CD4-positive, alpha-beta T cell (primary cell): Measurements from ENCODE around the gene PPM1F. TPM values are rescaled to one million over a fixed set of nuclear protein-coding genes. Genes with fewer than 3 reads are reported as not detected.

Experiments used
- ATAC-seq: fragments of 200-7000 bp; cut with Tn5 transposase; one replicate; pipeline ENCODE4 v1.10.0; 2022; ENCODE audit warnings: mild to moderate bottlenecking; ENCODE audit not compliant: poor library complexity
- CTCF ChIA-PET: fragments of 350-600 bp; sonication (Branson Sonifier 250); formaldehyde crosslinking; loops from one replicate; lab custom pipeline; 2021; ENCODE audit warnings: antibody characterized with exemption, inconsistent platforms; lab: Charles Lee
- POLR2A ChIA-PET: fragments of 350-600 bp; sonication (Branson Sonifier 250); formaldehyde crosslinking; loops from one replicate; lab custom pipeline; 2021; ENCODE audit warnings: antibody characterized with exemption, inconsistent platforms; lab: Charles Lee
- DNase-seq, 14 experiments: peaks; one replicate each; pipeline ENCODE4 v3.0.0-alpha.2; 2013 to 2020; ENCODE audit warnings: mixed read lengths in 2 of 14
- H3K27ac ChIP-seq, 2 donors: one replicate each; pipeline versions ENCODE4 v1.5.1 to v1.7.0; 2013; ENCODE audit warnings: low read length in 2 of 2, low read depth in 1 of 2, mild to moderate bottlenecking in 1 of 2
- H3K27me3 ChIP-seq, 2 experiments: 1 replicate in 1 of 2; 2 replicates in 1 of 2; pipeline versions ENCODE4 v1.6.1 to v1.7.0; 2013; ENCODE audit warnings: low read length in 2 of 2, control low read depth in 1 of 2, mild to moderate bottlenecking in 1 of 2, moderate library complexity in 1 of 2; ENCODE audit not compliant: insufficient read depth in 2 of 2, control insufficient read depth in 1 of 2
- H3K36me3 ChIP-seq: one replicate; pipeline ENCODE4 v1.6.1; 2013; ENCODE audit warnings: low read length, control low read depth; ENCODE audit not compliant: insufficient read depth
- H3K4me1 ChIP-seq: one replicate; pipeline ENCODE4 v1.6.1; 2013; ENCODE audit warnings: low read length, control low read depth; ENCODE audit not compliant: insufficient read depth
- H3K4me3 ChIP-seq: one replicate; pipeline ENCODE4 v1.5.1; 2013; ENCODE audit warnings: mild to moderate bottlenecking, low read length, moderate library complexity
- H3K9me3 ChIP-seq, 2 experiments: 1 replicate in 1 of 2; 2 replicates in 1 of 2; pipeline versions ENCODE4 v1.6.1 to v1.7.0; 2013; ENCODE audit warnings: low read length in 2 of 2, mild to moderate bottlenecking in 2 of 2, control low read depth in 1 of 2, moderate library complexity in 1 of 2; ENCODE audit not compliant: control insufficient read depth in 1 of 2, insufficient read depth in 1 of 2
- H3K27ac Mint-ChIP-seq: one replicate; pipeline ENCODE4 v1.8.0; 2020; ENCODE audit warnings: mixed read lengths
- H3K27me3 Mint-ChIP-seq: one replicate; pipeline ENCODE4 v1.8.0; 2021; ENCODE audit warnings: mixed read lengths
- H3K36me3 Mint-ChIP-seq: one replicate; pipeline ENCODE4 v1.8.0; 2021; ENCODE audit warnings: low read depth, mixed read lengths
- H3K4me1 Mint-ChIP-seq: one replicate; pipeline ENCODE4 v1.8.0; 2021; ENCODE audit warnings: low read depth, mixed read lengths
- H3K4me3 Mint-ChIP-seq: one replicate; pipeline ENCODE4 v1.8.0; 2020; ENCODE audit warnings: mild to moderate bottlenecking, mixed read lengths
- H3K9me3 Mint-ChIP-seq: one replicate; pipeline ENCODE4 v1.8.0; 2020; ENCODE audit warnings: mixed read lengths
- CTCF ChIP-seq: fragments of 200-600 bp; IDR thresholded peaks from one replicate; pipeline ENCODE4 v1.8.0; 2022; ENCODE audit warnings: antibody characterized with exemption, mild to moderate bottlenecking
- intact Hi-C, 2 experiments: fragments of 100-400 bp; cut with DNase I in 1 of 2; cut with micrococcal nuclease in 1 of 2; formaldehyde crosslinking; loops; one replicate each; pipeline versions ENCODE4 v1.15.1 to v1.9.0; 2023 to 2025; cut with DNase I, micrococcal nuclease
- total RNA-seq, 174 experiments: library from RNA in 2 of 174; stranded (reverse) in 2 of 174; gene quantifications; one replicate each; pipeline ENCODE4 v1.2.3 and lab custom pipeline; 2021 to 2026

Gene PPM1F
- total RNA-seq, 2 experiments from 2014 or later = 18.0 to 18.3 TPM

GRCh38 chr22:21974058-21974649 is 21.5 kb upstream of the PPM1F start:
- DNase-seq = no peak

GRCh38 chr22:21972806-21973205 is 20.2 kb upstream of the PPM1F start:
- peaks cover 4% of the 10 kb centered on the region for H3K4me1 ChIP-seq
- no peak for TF ChIP-seq CTCF
- Mint-ChIP-seq H3K27ac (no peak overlapping the region), H3K9me3 (no peaks in the 10 kb centered on the region), H3K4me3 (no peak overlapping the region), H3K36me3 (peaks cover 70% of the 10 kb centered on the region), H3K4me1 (peaks cover 10% of the 10 kb centered on the region), H3K27me3 (no peaks in the 10 kb centered on the region)
- CTCF ChIA-PET = interaction anchor here (0.9 to 1.4 kb wide), 5 partner anchors 10 to 198 kb away, joined by 3 to 17 read pairs (median 5); partner anchors contain the start of genes PPM1F and TOP3B
- no peak overlapping the region for H3K27ac ChIP-seq
- intact Hi-C loops = no loop called here
- no peak for ATAC-seq
- no peak overlapping the region for H3K4me3 ChIP-seq
- H3K27me3 ChIP-seq = no peaks in the 10 kb centered on the region
- peaks cover 77% of the 10 kb centered on the region for H3K36me3 ChIP-seq
- POLR2A ChIA-PET = interaction anchor here (2.4 kb wide), 1 partner anchor 10 kb away, joined by 12 read pairs; the partner anchor contains the start of gene TOP3B
- no peaks in the 10 kb centered on the region for H3K9me3 ChIP-seq
- no peak for DNase-seq

More at GRCh38 chr22:21974058-21974649, 21.5 kb upstream of the PPM1F start:
- Histone ChIP-seq H3K36me3 (peaks cover 67% of the 10 kb centered on the region), H3K27me3 (no peaks in the 10 kb centered on the region), H3K4me3 (no peak overlapping the region), H3K27ac (no peak overlapping the region), H3K9me3 (no peaks in the 10 kb centered on the region), H3K4me1 (peaks cover 4% of the 10 kb centered on the region)
- ChIA-PET POLR2A (no interaction called here), CTCF (no interaction called here)
- H3K4me1 Mint-ChIP-seq = peaks cover 22% of the 10 kb centered on the region
- intact Hi-C loops = no loop called here
- H3K36me3 Mint-ChIP-seq = peaks cover 71% of the 10 kb centered on the region
- ATAC-seq = no peak
- H3K4me3 Mint-ChIP-seq = no peak overlapping the region
- H3K27me3 Mint-ChIP-seq = no peaks in the 10 kb centered on the region
- no peaks in the 10 kb centered on the region for H3K9me3 Mint-ChIP-seq
- TF ChIP-seq CTCF = no peak
- no peak overlapping the region for H3K27ac Mint-ChIP-seq

GRCh38 chr22:21972293-21972779 is 19.7 kb upstream of the PPM1F start:
- ChIA-PET POLR2A (interaction anchor here (2.4 kb wide), 1 partner anchor 10 kb away, joined by 12 read pairs; the partner anchor contains the start of gene TOP3B), CTCF (interaction anchor here (0.9 to 1.4 kb wide), 5 partner anchors 10 to 197 kb away, joined by 3 to 17 read pairs (median 5); partner anchors contain the start of genes PPM1F and TOP3B)
- peak; percentile 87 for TF ChIP-seq CTCF
- Mint-ChIP-seq H3K9me3 (no peaks in the 10 kb centered on the region), H3K27me3 (no peaks in the 10 kb centered on the region), H3K36me3 (peaks cover 71% of the 10 kb centered on the region), H3K4me1 (peaks cover 5% of the 10 kb centered on the region), H3K27ac (no peak overlapping the region), H3K4me3 (no peak overlapping the region)
- H3K27ac ChIP-seq = no peak overlapping the region
- H3K4me3 ChIP-seq = no peak overlapping the region
- intact Hi-C loops = no loop called here
- H3K27me3 ChIP-seq = no peaks in the 10 kb centered on the region
- ATAC-seq = peak; percentile 76
- H3K4me1 ChIP-seq = peaks cover 4% of the 10 kb centered on the region
- peak in 13 of 14 experiments; percentile 29 to 68 (median 45) for DNase-seq
- H3K36me3 ChIP-seq = peaks cover 82% of the 10 kb centered on the region
- no peaks in the 10 kb centered on the region for H3K9me3 ChIP-seq
